KOPT-K1 (cell line): ENCODE results near the gene MMEL1.
"Not testable (repeated sequence)": the region's sequence is repeated elsewhere in the genome, so short reads cannot be mapped to it uniquely, and the experiment has no call there.

Experiments
- H3K27ac ChIP-seq: fragments of 200-600 bp; sonication (generic); 2 replicates; pipeline ENCODE4 v1.5.1; 2016; ENCODE audit warnings: antibody characterized with exemption, mild to moderate bottlenecking, low read depth, low read length; ENCODE audit not compliant: poor library complexity, severe bottlenecking
- H3K36me3 ChIP-seq: fragments of 200-600 bp; sonication (generic); 2 replicates; pipeline ENCODE4 v1.5.1; 2017; ENCODE audit warnings: antibody characterized with exemption, mild to moderate bottlenecking, low read length, moderate library complexity; ENCODE audit not compliant: insufficient read depth
- H3K9me3 ChIP-seq: fragments of 200-600 bp; sonication (generic); 2 replicates; pipeline ENCODE4 v1.5.1; 2017; ENCODE audit warnings: antibody characterized with exemption, low read length, mild to moderate bottlenecking; ENCODE audit not compliant: insufficient read depth, poor library complexity, severe bottlenecking

The MMEL1 gene

DNA sequence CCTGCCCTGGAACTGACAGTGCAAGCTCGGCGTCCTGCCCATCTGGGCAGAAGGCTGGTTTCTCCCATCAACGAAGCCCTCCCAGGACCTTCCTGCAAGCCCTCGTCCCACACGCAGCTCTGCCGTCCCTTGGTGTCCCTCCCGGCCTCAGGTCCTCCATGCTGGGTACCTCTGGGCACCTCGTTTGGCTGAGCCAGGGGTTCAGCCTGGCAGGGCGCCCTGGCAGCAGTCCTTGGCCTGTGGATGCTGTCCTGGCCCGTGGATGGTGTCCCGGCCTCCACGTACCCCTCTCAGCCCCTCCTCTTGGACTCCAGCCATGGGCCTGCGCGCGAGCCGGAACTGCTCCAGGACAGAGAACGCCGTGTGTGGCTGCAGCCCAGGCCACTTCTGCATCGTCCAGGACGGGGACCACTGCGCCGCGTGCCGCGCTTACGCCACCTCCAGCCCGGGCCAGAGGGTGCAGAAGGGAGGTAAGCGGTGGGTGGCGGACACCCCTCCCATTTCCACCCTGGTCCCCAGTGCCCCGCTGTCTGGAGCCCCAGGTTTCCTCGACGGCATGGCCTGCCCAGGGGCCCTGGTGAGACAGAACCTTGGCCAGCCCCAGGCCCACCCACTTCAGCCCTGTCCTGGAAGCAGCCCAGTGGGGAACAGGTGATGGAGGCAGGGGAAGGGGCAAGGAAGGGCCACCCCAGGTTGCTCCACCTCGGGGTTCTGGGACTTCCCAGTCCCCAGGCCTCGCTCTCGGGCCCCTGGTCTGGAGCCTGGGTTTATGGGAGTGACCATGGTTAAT, 73.1 kb downstream of the MMEL1 start:
- Histone ChIP-seq H3K9me3 (no peaks in the 10 kb centered on the region), H3K36me3 (peaks cover 6% of the 10 kb centered on the region; the same call in 1 of the 2 replicates), H3K27ac (no peak overlapping the region)

DNA sequence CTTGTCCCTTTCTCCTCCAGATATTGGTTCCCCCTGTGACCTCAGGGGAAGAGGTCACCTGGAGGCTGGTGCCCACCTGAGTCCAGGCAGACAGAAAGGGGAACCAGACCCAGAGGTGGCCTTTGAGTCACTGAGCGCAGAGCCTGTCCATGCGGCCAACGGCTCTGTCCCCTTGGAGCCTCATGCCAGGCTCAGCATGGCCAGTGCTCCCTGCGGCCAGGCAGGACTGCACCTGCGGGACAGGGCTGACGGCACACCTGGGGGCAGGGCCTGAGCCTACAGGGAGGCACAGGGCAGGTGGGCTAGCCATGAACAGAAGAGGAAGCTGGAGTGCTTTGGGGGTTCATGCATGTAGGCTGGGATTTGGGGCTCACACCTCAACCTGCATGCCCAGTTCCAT, 74.0 kb downstream of the MMEL1 start:
- Histone ChIP-seq H3K36me3 (peaks cover 6% of the 10 kb centered on the region; the same call in 1 of the 2 replicates), H3K27ac (no peak overlapping the region), H3K9me3 (no peaks in the 10 kb centered on the region)

DNA sequence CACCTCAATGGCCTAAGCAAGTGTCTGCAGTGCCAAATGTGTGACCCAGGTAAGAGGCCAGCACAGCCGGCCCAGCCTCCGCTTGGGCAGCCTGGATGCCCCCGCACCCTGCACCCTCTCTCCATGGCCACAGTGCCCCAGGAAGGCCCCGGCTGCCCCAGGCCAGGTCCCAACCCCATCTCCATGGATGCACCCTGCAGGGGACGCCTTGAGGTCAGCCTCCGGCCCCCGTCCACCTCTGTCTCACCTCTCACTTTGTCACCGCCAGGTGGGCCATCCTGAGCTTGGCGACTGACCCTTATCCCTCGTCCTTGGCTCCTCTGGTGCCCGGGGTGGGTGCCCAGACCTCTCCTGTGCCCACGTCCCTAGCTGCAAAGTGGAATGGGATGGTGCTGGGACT, 74.4 kb downstream of the MMEL1 start:
- Histone ChIP-seq H3K27ac (no peak overlapping the region), H3K9me3 (no peaks in the 10 kb centered on the region), H3K36me3 (peaks cover 6% of the 10 kb centered on the region; the same call in 1 of the 2 replicates)

DNA sequence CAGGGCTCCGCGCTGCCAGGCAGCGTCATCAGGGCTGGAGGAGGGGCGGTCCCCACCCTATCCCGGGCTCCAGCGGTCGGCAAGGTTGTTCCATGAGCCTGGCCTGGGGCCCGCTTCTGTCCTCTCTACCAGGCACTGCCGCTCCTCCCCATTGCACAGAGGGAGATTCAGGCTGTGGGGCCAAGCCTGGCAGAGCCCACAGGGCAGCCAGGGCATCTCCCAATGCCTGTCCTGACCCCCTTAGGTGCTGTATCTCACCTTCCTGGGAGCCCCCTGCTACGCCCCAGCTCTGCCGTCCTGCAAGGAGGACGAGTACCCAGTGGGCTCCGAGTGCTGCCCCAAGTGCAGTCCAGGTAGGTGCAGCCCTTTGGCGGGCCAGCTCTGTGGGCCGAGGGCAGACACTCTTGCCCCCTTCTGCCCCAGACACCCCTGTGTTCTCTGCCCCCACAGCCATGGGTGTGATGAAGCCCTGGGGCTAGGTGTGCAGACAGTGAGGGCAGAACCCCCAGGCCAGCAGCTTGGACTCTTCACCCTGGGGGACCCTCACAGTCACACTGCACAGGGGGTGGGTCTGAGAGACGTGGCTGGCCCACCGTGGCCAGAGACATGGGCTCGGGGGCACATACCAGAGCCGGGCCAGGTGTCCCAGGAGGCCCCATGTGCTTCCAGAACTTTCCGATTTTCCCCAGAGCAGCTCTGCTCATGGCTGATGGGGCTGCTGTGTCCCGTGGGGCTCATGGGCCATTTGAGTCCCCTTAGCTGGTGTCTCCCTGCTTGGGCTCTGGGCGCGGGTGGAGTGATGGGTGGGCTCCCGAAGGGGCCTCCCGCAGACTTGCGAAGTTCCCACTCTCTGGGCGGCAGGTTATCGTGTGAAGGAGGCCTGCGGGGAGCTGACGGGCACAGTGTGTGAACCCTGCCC, 75.1 kb downstream of the MMEL1 start:
- Histone ChIP-seq H3K27ac (peak overlapping the region; percentile 99), H3K36me3 (peaks cover 2% of the 10 kb centered on the region; the same call in 1 of the 2 replicates), H3K9me3 (no peaks in the 10 kb centered on the region)

DNA sequence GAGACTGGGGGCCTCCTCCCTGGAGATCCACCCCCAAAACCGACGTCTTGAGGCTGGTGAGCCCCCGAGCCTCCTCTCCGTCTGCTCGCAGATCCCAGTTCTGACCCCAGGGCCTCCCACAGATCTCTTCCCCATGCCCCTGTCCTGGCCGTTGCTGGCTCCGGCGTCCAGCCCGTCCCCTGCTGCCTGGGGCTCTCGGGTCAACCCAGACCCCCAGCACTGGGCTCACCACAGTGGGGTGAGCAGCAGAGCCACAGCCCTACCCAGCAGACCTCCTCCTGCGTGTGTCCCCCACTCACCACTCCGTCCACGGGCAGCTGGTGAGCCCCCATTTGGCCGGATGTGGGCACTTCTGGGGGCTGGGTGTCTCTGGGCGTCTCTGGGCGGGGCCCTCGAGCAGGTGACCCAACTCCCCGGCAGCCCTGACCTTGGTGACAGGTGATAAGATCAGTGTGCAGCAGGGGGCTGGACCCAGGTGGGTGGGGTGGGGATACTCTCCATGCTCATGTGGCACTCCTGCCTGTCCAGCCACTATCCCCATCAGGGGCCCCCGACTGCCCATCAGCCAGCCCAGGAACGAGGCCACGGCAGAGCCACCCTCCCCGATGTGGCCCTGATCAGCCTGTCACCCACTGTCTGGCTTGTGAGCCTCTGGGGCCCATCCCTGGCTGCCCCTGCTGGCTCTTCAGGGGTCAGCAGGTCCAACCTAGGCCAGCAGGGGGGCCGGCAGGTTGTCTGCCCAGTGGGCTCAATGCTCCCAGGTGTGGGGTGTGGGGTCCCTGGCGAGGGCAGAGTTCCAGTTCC, 75.9 kb downstream of the MMEL1 start:
- H3K27ac ChIP-seq = peak overlapping the region; percentile 99
- H3K36me3 ChIP-seq = no peaks in the 10 kb centered on the region; the same call in 1 of the 2 replicates
- H3K9me3 ChIP-seq = no peaks in the 10 kb centered on the region

DNA sequence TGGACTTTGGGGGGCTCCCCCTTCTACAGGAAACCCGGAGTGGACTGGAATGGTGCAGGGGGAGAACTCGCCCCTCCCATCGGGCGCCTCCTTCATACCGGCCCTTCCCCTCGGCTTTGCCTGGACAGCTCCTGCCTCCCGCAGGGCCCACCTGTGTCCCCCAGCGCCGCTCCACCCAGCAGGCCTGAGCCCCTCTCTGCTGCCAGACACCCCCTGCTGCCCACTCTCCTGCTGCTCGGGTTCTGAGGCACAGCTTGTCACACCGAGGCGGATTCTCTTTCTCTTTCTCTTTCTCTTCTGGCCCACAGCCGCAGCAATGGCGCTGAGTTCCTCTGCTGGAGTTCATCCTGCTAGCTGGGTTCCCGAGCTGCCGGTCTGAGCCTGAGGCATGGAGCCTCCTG, 76.5 kb downstream of the MMEL1 start, which contains the start of gene TNFRSF14:
TNFRSF14 (plus strand) TSS at position 95 of the 401 bp plus-strand sequence; CDS start at position 389, 294 bp downstream.
- peak within 1 kb of the TSS; percentile 99 for H3K27ac ChIP-seq
- H3K36me3 ChIP-seq = no peaks in the 10 kb centered on the region; the same call in 1 of the 2 replicates
- H3K9me3 ChIP-seq = no peaks in the 10 kb centered on the region

DNA sequence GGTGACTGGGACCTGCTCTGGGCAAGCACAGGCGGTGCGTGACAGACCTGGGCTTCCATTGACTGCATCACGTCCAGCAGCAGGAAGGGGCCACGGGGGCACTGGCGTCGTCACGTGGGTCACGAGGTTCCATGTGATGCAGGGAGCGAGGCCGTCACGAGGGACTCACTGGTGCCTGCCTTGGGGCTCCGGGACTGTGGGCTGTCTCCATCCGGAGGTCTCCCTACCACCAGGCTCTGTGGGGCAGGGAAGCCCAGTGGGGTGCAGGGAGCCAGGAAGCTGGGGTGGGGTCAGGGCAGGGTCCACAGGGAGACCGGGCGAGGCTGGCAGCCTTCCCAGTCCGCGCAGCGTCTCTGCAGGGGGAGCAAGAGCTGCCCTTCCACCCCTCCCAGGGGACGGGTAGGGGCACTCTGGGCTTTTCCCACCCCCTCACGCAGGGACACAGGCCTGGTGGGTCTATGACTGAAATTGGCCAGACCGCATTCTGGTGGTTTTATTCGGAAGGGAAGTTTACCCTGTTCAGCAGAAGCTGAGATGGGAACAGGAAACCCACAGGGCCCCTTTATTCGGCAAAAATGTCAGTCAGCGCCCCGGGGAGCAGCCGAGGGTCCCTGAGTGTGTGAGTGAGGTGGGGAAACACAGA, 77.1 kb downstream of the MMEL1 start:
- H3K36me3 ChIP-seq = no peaks in the 10 kb centered on the region; the same call in 1 of the 2 replicates
- H3K9me3 ChIP-seq = no peaks in the 10 kb centered on the region
- peak overlapping the region; percentile 99 for H3K27ac ChIP-seq

DNA sequence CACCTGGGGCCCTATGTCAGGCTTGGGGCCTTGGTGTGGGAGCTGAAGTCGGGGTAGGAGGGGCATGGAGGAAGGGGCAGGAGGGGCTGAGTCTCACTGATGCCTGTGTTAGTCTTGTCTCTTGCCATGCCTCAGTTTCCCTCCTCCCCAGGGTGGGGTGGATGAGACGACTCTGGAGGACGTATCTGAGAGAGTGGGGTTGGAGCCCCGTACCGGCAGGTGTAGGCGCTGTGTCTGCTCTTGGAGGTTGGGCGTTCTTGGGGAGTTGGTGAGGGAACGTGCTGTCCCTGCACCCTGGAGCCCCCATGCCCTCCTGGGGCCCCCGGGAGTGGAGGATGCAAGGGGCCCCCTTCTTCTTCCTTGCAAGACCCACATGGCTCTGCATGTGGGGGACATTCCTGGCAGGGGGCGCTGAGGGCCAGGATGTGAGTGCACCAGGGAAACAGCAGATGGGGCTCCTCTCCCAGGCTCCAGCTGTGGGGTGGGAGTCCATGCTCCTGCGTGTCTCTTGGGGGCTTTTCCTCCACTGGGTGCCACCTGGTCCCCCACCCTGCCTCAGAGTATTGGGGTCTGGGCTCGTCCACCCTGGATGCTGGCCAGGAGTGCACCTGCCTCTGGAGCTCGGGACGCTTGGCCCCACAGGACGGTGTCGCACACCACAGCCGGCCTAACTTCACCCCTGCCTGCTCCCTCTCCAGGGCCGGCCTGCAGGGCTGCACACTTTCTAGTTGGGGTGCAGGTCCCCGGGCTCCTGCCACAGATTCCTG, 78.0 kb downstream of the MMEL1 start:
- no peaks in the 10 kb centered on the region; the same call in 1 of the 2 replicates for H3K36me3 ChIP-seq
- no peaks in the 10 kb centered on the region for H3K9me3 ChIP-seq
- peak overlapping the region; percentile 99 for H3K27ac ChIP-seq

DNA sequence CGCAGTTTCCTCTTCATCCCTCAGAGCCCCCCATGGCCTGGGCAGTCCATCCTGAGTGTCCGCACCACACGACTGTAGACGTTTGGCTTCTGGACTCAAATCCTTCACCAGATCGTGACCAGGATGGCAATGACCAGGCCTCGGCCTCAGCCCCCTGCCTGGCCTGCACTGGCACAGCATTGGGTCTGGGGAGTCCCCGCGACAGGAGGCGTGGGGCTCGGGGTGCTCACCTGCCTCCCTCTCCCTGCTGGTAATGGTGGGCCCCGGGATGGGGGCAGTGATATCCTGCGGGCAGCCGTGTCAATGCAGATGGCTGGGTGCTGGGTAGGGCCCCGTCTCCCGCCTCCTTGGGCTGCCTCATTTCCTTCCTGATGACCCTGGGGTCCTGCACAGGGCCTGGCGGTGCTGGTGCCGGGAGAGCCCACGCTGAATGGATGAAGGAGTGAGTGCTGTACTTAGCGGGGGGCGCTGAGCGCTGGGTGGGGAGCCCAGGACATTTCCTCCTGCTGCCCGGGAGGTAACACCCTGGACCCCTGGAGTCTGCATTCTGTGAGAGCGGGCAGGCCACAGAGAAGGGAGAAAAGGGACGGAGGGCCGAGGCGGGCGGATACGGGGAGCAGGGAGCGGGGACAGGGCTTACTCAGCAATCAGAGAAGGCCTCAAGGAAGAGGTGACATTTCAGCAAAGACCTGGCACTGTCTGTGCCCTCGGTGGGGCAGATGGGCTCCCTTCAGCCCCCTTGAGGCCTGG, 78.8 kb downstream of the MMEL1 start:
- peak overlapping the region; percentile 99 for H3K27ac ChIP-seq
- no peaks in the 10 kb centered on the region for H3K36me3 ChIP-seq
- H3K9me3 ChIP-seq = no peaks in the 10 kb centered on the region

DNA sequence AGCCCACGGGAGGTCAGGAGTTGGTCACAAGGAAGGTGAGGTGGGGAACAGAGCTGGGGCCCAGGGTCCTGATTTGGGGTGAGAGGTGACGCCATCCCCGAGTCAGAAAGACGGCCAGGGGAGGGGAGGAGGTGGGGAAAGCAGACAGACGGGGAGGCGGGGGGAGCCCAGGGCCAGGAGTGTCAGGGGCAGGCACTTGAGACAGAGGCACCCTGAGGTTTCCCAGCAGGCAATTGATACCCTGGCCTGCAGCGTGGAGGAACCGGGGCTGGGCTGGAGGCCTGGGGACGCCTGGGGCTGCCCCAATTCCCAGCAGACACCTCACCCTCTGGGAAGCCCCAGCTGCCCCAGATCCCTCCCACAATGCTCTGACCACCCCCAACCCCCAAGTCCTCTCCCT, 79.7 kb downstream of the MMEL1 start:
- not testable (repeated sequence) for H3K27ac ChIP-seq, H3K36me3 ChIP-seq, H3K9me3 ChIP-seq

DNA sequence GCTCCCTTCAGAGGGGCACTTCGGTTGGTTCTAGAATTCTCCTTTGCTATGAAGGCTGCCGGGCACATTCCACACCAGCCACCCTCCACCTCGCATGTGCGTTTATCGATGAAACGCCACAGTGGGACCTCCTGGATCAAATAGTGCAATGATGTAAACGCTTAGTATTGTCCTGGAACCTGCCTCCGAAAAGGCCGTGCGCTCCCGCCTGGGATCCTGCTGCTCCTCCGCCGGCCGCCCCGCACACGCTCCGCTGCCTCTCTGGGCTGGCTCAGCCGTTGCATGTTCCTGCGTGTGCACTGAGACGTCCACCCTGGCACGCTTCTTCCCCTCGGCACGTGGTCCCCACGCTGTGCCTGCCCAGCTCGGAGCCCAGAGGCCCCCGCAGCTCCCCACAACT, 80.6 kb downstream of the MMEL1 start:
- Histone ChIP-seq H3K9me3 (no peaks in the 10 kb centered on the region), H3K36me3 (no peaks in the 10 kb centered on the region), H3K27ac (no peak overlapping the region)

DNA sequence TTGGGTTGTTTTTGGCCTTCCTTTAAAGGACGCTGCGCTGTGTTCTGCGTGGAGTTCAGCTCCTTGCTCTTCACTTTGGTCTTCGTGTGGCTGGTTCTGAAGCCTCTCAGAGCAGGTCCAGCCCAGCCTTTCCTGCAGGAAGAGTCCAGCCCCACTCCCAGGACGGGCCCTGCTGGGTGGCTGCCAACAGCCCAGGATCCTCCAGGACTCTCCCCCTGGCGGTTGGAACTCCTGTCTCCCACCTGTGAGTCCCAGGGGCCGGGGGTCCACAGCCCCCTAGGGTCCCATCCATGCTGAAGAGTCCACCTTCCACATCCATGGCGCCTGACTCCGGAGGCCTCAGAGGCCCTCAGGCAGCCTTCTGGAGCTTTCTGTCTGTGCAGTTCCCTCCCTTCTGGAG, 81.3 kb downstream of the MMEL1 start:
- H3K9me3 ChIP-seq, H3K27ac ChIP-seq, H3K36me3 ChIP-seq: not testable (repeated sequence)

DNA sequence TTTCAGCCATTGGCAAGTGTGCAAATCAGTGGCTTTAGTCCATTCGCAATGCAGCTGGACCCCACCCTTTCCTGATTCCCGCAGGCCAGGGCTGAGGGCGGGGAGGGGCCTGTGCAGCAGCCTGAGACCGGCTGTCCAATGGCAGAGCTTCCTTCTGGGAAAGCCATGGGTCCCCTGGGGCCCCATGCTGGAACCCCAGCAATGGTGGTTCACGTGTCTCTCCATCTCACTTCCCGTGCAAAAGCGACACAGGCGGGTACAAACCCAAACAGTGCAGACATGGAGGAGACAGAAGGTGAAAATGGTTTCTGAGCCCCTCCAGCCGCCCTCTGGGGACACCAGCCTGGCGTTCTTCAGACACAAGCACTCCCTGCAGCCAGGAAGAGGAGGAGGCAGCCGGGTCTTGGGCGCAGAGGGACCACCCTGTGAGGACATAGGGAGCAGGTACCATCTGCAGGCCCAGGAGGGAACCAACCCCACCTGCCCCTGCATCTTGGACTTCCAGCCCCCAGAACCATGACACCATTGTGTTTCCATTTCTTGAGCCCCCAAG, 82.4 kb downstream of the MMEL1 start:
- H3K27ac ChIP-seq, H3K9me3 ChIP-seq, H3K36me3 ChIP-seq: not testable (repeated sequence)
